HG03135 (cell line): ENCODE results near the gene ST6GALNAC6.
A peak's percentile ranks its signal among the peaks of the same experiment; 100 is the strongest.

Experiments used
- ATAC-seq: cut with Tn5 transposase; IDR thresholded peaks from one replicate; pipeline ENCODE4 v1.9.1; 2021; ENCODE audit warnings: mild to moderate bottlenecking, moderate library complexity; ENCODE audit not compliant: unreplicated experiment

ST6GALNAC6 gene, protein sequence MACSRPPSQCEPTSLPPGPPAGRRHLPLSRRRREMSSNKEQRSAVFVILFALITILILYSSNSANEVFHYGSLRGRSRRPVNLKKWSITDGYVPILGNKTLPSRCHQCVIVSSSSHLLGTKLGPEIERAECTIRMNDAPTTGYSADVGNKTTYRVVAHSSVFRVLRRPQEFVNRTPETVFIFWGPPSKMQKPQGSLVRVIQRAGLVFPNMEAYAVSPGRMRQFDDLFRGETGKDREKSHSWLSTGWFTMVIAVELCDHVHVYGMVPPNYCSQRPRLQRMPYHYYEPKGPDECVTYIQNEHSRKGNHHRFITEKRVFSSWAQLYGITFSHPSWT

DNA sequence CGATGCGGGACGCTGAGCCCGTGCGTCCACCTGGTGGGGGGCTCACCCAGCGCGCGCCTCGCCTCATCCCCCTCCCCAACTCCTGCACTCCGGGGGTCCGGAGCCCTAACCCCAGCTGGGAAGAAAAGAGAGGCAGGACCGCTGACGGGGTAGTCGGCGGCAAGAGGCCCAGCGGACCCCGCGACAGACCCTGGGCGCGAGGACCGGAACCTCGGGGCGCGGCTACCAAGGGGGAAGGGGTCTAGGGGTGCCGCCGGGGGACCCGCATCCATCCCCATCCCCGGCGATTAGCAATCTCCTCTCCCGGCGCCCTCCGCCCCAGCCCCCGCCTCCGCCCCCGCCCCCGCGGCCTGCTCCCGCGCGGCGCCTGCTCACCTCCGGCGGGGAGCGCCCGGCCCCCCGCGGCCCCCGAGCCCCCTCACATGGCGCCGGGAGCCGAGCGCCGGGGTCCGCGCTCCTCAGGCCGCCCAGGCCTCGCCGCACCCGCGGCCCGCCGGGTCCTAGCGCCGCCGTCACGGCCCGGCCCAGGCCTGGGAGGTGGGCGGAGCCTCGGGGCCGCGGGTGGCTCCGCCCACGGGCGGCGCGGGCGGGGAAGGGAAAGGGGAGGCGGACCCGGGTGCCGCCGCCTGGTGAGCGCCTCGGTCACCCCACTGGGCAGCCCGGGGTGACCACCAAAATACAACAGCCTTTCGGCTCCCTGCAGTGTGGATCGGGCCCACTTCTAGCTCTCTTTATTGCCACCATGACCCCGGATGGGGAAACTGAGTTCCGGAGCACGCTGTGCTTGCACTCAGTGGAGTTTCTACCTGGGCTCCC lies at the start of gene ST6GALNAC6:
Gene ST6GALNAC6, minus strand, starts transcription at position 476 of the 816 bp plus-strand sequence. CDS start 1,622 bp downstream, outside the sequence.
- ATAC-seq, result peak; percentile 49

DNA sequence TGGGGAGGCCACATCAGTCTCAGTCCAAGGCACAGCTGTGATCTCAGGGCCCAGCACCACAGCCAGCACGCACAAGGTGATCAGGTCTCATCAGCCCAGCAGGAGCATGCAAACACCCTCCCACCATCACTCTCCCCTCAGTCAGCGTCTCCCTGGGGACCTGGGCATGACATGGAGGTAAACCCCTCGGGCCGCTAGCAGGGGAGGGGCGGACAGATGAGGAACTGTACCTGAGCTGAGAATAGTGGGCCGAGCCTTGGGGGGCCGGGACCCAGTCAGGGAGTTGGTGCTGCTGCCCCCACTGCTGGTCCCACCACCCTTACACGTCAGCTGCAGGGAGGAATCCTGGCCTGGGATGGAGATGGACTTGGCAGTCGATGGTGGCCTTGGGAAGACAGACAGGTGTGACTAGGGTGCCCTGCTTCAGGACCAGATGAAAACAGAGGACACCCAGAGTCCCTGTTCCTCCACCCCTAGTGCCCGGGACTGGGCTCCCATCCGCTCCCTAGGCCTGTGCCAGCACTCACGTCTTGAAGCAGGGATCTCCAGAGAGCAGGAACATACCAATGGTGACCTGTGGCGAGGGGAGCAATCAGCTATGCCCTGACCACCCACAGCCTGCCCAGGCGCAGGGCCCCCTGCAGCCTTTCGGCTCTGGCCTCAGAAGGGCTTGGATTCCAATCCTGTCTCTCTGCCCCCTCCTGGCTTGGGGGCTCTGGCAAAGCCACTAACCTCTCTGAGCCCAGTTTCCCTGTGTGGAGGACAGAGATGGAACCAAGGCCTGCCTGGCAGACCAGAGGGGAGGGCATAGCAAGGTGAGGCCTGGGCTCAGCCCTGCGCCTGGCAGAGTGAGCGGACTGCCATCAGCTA lies 48.7 kb upstream of the ST6GALNAC6 start:
- ATAC-seq, result no peak

DNA sequence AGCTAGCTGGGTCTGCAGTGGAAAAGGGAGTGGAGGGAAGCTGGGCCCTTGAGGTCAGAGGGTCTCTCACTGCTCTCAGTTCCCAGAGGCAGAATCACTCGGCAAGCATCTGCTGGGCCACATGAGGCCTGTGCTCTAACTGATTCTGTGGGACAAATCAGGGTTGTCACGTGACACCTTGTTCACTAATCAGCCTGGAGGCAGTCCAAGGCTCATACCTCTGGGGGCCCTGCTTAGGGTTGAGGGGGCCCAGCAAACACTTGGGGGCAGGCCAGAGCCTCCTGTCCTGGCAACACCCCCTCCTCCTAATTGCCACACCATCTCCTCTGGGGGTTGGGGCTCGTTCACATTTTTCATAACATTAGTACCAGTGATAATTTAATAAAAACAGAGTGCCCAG lies 47.3 kb upstream of the ST6GALNAC6 start:
- no peak for ATAC-seq

DNA sequence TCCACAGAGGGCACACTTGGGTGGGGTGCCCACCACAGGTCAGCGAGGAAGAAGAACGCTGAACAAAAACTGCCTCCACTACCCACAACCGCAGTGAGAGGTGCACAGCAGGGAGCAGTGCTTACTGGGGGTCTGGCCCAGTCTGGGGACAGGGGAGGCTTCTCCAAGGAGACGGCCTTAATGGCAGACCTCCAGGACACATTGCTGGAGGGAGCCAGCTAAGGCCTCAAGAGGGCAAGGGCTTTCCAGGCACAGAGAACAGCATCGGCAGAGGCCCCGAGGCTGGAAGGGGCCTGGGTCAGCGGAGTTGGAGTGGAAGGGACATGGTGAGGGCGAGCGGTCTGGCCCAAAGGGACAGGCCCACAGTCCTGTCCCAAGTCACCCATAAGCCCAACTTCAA lies 46.5 kb upstream of the ST6GALNAC6 start:
- no peak for ATAC-seq

DNA sequence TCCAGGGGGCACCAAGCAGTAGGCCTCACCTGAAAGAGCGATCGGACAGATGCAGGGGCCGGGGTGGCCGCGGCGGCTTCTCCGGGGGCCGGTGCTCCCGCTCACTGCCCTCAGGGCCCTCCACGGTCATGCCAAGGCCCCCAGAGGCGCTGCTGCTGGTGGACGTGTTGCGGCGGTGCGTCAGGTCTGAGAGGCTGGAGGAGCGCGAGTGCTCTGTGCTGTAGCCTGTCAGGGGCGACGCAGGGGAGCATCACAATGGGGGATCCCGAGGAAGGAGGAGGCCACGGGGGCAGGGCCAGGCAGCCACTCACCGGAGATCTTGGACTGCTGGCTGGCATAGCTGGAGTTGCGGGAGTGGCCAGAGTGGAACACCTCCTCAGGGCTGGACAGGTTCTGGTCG lies 45.9 kb upstream of the ST6GALNAC6 start:
- no peak for ATAC-seq

DNA sequence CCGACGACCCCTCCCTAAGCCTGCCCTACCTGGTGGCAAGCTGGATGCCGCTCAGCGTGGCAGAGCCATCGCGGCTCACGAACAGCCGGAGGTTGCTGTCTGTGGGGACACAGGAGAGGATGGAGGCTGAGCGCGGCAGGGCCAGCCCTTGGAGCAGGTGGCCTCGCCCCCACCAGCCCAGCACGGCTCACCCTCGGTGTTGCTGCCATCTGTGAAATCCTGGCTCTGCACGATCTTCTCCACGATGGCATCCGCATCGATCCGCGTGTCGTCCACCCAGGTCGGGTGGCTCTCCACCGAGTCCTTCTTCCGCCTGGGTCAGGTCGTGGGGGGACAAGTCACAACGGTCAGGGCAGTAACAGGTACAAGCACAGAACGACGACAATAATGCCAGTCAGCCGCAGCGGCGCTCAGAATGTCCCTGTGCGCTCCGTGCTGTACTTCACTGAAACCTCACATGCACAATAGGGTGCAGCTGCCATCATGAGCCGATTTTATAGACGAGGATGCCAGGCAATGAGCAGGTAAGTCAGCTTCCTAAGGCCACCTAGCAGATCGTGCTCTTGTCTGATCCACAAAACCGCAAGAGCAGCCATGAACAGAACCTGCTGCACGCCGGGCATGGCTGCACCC lies 45.3 kb upstream of the ST6GALNAC6 start:
- ATAC-seq, result no peak

DNA sequence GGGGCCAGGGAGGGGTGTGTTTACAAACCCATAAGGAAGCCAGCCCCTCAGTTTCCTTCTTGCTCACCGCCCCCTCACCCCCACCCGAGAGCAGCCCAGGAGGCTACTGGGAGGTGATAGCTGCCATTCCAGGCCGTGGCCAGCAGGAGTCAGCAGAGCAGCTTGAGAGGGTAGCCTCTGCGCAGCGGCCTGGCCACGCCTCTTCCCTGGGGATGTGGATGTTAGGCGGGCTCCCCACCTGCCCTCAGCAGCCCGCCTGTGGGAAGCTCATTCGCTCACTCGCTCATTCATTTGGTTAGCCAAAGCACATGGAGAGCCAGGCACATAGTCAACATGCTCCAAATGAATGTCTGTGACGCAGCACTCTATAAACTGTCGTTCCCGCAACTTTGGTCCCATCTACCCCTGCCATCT lies 44.3 kb upstream of the ST6GALNAC6 start:
- ATAC-seq, result peak; percentile 56

DNA sequence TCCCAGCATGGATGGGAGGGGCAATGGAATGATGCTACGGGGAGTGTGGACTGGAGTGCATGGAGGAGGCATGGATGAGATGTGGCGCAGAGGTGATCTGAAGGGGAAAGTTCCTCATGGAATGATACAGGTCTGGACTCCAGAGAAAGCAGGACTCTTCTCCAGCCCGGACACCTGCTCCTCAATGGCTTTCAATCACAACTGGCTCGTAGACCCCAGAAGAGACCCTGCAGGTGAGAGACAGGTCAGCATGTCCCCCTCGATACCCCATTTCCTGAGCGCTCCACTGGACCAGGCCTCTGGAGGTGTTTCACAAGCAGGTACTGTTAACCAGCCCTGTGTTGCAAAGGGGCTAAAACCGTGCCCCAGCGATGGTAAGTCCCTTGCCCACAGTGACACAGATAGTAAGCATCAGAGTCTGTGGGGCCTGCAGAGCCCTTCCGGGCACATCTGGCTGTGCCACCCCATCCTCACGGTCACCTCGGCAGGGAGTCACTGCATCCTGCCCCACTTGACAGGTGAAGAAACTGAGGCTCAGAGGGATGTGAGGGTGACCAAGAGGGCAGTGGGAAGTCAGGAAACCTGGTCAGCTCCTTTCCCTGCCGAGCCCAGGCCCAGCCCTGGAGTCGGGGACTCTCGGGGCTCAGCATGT lies 43.7 kb upstream of the ST6GALNAC6 start:
- ATAC-seq, result no peak

DNA sequence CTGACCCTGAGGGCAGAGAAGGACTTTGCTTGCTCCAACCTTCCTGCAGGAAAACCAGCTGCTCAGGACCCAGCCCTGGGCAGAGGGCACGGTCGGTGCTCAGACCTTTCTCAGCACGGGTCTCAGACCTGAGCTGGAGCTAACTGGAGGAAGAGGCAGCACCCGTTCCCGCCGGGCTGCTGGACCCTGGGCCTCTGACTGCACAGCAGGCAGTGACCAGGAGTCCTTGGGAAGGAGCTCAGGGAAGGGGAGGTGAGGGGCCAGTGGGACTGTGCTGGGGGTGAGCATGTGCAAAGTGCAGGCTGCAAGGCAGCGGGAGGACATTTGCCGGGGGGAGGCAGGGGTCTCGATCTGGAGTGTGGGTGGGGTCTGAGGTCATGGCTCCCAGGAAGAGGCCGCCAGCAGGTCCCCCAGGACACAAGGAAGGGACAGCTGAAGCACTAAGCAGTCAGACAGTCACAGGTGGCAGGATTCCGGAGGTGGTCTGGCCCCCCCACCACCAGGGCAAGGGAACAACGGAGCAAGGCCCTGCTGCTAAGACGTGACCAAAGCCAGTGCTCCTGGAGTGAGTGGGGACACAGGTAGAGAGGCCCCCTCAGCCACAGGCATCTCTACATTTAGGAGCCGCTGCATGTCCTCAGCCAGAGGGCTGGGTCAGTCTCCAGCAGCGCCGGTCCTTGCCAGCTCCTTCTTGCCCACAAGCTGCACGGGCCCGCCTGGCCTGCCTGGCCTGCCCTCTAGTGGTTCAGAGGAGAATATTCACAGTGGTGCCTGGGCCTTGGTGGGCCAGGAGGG lies 43.0 kb upstream of the ST6GALNAC6 start:
- ATAC-seq, result no peak

DNA sequence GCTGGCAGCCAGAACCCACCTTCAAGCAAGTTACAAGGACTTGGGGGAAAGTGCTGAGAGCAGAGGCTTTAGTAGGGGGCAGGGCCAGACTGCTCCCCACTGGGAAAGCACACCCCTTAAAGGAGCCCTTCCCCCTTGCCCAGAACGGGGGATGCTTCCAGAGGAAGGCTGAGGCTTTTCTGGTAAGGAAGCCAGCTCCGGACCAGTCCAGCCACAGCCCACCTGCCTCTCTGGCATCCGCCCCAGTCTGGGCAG lies 42.5 kb upstream of the ST6GALNAC6 start:
- ATAC-seq, result no peak

DNA sequence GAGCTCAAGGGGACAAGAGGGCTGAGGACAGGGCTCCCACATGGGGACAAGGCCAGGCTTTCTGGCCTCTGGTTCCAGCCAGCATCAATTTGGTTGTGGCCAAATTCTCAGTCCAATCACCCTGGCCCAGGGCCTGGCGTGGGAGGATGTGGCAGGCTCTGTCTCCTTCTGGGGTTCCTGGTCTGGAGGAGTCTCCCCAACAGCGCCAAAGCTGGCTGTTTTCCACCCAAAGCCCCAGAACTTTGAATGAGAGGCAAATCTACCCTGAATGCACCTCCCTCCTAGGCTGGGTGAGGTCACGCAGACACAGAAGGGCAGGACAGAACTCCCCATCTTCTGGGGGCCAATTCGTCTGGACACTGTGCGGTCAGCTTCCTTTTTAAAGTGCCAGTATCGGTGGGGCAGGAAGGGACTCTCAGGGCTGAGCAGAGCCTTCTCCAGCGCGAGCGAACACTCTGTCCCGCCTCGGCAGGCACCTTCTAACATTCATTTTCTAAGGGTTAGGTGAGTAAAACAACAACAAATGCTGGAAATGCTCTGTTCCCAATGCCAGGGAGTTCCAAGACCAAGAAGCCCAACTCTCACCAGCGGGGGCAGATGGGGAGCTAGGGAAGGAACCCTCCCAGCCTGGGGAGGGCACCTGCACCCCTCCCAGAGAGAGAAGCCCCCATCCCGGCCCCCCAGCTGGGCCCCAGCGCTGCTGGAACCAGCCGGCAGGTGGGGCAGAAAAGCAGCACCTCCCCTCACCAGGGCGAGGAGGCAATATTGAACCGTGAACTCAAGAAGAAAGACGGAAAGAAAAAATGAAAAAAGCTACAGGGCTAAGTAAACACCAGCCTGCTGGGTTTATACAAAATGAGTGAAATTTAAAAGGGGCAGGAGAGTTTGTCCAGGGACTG lies 41.9 kb upstream of the ST6GALNAC6 start:
- no peak for ATAC-seq

DNA sequence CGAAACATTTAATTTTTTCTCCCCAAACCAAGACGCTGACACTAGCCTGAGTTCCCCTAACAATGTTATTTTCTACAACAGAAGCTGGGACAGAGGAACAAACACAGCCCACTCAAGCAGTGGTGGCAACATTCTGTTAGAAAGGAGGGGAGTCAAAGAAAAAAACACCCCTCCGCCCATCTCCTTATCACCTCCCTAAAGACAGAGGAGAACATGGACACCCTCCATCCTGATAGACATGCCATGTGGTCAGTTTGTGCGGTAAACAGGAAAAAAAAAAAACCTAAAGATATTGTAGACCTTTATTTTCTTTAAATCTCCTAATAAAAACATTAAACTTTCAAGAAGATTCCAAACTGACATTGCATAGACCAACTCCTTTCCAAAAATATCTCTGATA lies 41.2 kb upstream of the ST6GALNAC6 start:
- no peak for ATAC-seq

DNA sequence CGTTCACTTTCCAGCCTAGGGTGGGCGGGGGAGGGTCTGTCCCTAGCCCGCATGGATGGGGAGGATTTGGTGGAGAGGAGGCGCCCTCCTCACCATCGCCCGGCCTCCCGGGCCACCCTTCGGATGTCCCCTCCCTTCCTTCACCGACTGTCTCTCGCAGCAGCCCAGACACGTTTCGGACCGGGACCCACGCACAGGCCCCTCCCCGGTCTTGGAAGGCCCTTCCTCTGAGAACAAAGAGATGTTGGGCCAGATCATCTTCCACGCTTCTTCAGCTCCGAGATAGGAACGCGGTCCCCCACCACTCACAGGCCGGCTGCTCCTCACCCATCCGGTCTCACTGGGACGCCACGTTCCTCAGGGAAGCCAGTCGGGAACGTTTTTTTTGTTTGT lies 38.9 kb upstream of the ST6GALNAC6 start:
- no peak for ATAC-seq

DNA sequence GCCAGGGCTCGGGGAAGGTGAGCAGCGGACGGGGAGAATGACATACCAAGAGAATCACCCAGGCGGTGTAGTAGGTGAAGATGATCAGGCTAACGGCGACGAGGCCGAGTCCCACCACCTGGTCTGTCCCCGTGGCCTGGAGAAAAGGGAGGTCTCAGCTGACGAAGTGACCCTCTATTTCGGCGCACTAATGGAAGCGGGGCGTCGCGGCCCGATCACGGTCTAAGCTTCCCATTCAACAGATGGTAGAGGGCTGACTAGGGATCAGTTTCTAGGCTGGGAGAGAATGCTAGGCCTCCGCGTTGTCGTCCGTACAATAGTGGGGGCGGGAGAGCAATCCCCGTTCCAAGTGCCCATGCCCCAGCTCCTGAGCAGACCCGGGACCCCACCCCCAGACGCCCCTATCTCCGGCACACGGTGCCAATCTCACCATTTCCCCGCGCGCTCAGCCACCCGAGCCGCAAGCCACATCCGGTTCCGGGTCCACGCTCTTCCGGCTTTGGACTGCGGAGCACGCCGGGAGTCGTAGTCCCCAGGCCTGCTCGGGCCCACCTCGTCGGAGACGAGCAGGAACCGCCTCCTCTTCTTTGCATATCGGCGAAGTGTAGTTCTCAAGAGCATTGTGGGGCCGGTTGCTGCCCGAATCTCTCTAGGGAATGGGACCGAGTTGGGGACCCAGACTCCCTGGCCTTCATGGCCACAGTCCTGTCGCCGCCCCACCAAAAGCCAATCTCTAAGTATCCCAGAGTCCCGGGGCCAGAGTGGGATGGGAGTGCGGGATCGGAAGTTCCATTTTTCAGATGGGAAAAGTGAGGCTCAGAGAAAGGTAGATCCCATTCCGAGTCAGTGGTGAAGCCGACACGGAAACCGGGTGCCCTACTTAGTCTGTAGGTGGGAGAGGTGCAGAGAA lies 38.2 kb upstream of the ST6GALNAC6 start, which contains the start of gene DPM2:
Gene DPM2, minus strand, starts transcription at position 467 of the 910 bp plus-strand sequence. Its CDS starts 34 bp downstream, at position 433.
- ATAC-seq, result peak; percentile 89

DNA sequence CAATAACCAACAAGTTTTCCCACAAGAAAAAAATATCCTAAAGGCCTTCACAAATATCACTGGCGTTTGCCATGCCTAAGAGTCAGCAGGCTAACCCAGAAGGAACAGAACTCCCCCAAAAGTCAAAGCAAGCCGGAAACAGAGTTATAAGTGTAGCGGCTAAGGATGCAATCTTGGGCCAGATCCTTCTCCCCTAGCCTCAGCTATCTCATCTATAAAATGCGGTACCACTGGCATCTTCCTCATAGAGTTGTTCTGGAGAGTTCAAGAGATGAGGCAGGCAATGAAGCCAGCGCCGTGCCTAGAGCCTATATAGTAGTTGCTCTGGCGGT lies 37.6 kb upstream of the ST6GALNAC6 start:
- ATAC-seq, result no peak

DNA sequence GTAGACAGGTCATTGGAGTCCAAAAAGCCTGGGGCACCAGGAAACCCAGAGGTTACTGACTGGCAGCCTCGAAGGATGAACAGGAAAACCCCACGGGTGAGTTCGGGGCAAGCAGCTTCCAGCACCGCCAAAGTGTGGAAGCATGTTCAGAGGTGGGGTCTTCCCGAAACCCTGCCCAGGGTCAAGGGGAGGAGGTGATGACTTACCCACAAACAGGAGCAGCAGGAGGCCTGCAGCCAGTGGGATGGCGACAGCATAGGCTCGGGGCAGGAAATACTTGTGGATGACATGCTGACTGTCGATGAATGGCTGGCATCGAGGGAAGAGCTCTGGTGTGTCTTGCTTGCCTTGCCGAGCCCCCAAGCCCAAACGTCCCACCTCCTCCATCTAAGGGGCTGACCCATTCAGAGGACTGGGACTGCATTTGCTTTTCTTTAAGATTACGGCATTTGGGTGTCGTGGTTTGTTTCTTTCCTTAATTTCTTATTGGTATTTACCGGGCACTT lies 37.0 kb upstream of the ST6GALNAC6 start:
- no peak for ATAC-seq

DNA sequence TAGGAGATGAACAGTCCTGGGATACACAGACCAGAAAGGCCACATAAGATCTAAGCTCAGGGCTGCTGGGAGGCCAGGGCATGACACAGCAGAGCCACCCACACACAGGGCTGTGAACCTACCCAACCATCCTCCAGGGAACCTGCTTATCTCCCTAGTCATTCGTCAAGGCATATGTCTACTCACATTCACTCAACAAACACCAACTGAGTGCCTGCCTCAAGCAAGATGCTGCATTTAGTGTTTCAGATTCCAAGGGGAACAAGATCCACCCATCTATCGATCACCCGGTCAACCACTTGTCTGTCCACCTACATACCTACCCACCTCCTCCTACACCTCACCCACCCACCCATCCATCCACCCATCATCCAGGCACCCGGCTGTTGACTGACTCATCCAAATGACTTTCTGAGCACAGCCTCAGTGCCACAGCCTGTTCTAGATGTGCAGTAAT lies 36.4 kb upstream of the ST6GALNAC6 start:
- ATAC-seq, result no peak
